ENCODE results near the gene USP40.

The USP40 gene

DNA sequence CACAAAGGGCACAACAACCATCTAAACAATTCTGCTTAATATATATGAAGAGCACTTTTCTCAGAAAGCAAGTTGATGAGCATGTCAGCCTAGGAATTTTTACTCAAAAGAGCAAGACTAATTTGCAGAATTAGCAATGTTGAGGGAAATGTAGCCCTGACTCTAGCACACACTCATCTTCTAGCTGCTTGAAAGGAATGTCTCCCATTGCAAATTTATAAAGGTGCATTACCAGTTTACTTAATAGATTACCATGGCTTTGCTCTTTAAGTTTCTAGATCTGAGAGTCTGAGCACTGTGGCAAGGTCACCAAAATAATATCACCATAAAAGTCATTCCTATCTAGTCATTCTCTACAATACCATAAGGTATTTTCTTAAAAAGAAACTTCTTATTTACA, 40.8 kb downstream of the USP40 start:
- Histone ChIP-seq H3K4me1 (ENCODE audit: low read length) (peaks cover 5% of the 10 kb centered on the region), H3K4me3 (ENCODE audit: low read length) (no peak overlapping the region), H2AFZ (ENCODE audit: low read depth, low read length) (no peak overlapping the region), H3K36me3 (replicated peaks; ENCODE audit: low read depth, low read length) (no peaks in the 10 kb centered on the region), H3K79me2 (ENCODE audit: low read length) (no peaks in the 10 kb centered on the region), H3K9ac (ENCODE audit: low read length) (no peak overlapping the region), H3K27ac (ENCODE audit: low read length) (no peak overlapping the region), H4K20me1 (ENCODE audit: insufficient read depth, low read length) (no peaks in the 10 kb centered on the region), H3K9me3 (ENCODE audit: insufficient read depth, low read length) (no peaks in the 10 kb centered on the region), H3K4me2 (ENCODE audit: low read length) (no peak overlapping the region), H3K27me3 (ENCODE audit: low read depth, low read length) (no peaks in the 10 kb centered on the region)
- TF ChIP-seq EZH2phosphoT487 (IDR thresholded peaks at IDR 0.05; ENCODE audit: low read depth) (no peak), CTCF (IDR thresholded peaks at IDR 0.05; ENCODE audit: low read depth, low read length) (no peak)

GRCh38 chr2:233519787-233520611, 46.6 kb downstream of the USP40 start:
- Histone ChIP-seq H3K9ac (ENCODE audit: low read length) (peak overlapping the region; percentile 45; the same call in 1 of the 2 replicates), H3K27me3 (ENCODE audit: low read depth, low read length) (no peaks in the 10 kb centered on the region), H3K4me1 (ENCODE audit: low read length) (peaks cover 22% of the 10 kb centered on the region), H4K20me1 (ENCODE audit: insufficient read depth, low read length) (no peaks in the 10 kb centered on the region), H3K9me3 (ENCODE audit: insufficient read depth, low read length) (no peaks in the 10 kb centered on the region), H3K4me3 (ENCODE audit: low read length) (peak overlapping the region; percentile 52), H2AFZ (ENCODE audit: low read depth, low read length) (no peak overlapping the region), H3K79me2 (ENCODE audit: low read length) (no peaks in the 10 kb centered on the region), H3K27ac (ENCODE audit: low read length) (peak overlapping the region; percentile 77), H3K4me2 (ENCODE audit: low read length) (peak overlapping the region; percentile 78), H3K36me3 (replicated peaks; ENCODE audit: low read depth, low read length) (no peaks in the 10 kb centered on the region)
- TF ChIP-seq CTCF (IDR thresholded peaks at IDR 0.05; ENCODE audit: low read depth, low read length) (no peak), EZH2phosphoT487 (IDR thresholded peaks at IDR 0.05; ENCODE audit: low read depth) (no peak)

GRCh38 chr2:233513953-233514655, 52.5 kb downstream of the USP40 start:
- Histone ChIP-seq H3K9me3 (ENCODE audit: insufficient read depth, low read length) (no peaks in the 10 kb centered on the region), H2AFZ (ENCODE audit: low read depth, low read length) (no peak overlapping the region), H3K4me2 (ENCODE audit: low read length) (no peak overlapping the region), H4K20me1 (ENCODE audit: insufficient read depth, low read length) (no peaks in the 10 kb centered on the region), H3K9ac (ENCODE audit: low read length) (no peak overlapping the region), H3K27me3 (ENCODE audit: low read depth, low read length) (no peaks in the 10 kb centered on the region), H3K27ac (ENCODE audit: low read length) (no peak overlapping the region), H3K4me1 (ENCODE audit: low read length) (peaks cover 3% of the 10 kb centered on the region), H3K36me3 (replicated peaks; ENCODE audit: low read depth, low read length) (no peaks in the 10 kb centered on the region), H3K79me2 (ENCODE audit: low read length) (no peaks in the 10 kb centered on the region), H3K4me3 (ENCODE audit: low read length) (no peak overlapping the region)
- TF ChIP-seq CTCF (IDR thresholded peaks at IDR 0.05; ENCODE audit: low read depth, low read length), result no peak
- TF ChIP-seq EZH2phosphoT487 (IDR thresholded peaks at IDR 0.05; ENCODE audit: low read depth), result no peak

DNA sequence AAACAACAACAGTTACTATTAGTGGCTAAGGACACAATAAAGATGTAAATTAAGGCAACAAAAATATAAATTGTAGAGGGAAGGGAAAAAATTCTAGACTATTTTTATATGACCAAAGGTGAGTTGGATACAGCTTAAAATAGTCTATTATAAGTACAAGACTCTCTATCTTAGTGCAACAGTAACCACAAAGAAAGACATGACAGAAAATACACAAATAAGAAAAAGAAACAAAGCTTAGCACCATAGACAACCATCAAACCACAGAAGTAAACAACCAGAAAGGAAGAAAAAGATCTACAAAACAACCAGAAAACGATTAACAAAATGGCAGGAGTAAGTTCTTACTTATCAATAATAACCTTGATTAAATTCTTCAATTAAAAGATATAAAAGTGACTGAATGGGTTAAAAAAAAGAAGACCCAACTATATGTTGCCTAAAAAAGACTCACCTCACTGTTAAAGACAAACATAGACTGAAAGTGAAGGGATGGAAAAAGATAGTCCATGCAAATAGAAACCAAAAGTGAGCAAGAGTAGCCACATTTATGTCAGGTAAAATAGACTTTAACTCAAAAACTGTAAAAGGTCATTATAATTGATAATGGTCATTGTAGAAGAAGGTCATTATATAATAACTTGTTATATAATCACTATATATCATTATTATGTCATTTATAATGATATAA, 62.5 kb downstream of the USP40 start:
- Histone ChIP-seq H3K36me3 (replicated peaks; ENCODE audit: low read depth, low read length) (peaks cover 5% of the 10 kb centered on the region), H2AFZ (ENCODE audit: low read depth, low read length) (no peak overlapping the region), H4K20me1 (ENCODE audit: insufficient read depth, low read length) (no peaks in the 10 kb centered on the region), H3K27ac (ENCODE audit: low read length) (no peak overlapping the region), H3K9me3 (ENCODE audit: insufficient read depth, low read length) (no peaks in the 10 kb centered on the region), H3K79me2 (ENCODE audit: low read length) (no peaks in the 10 kb centered on the region), H3K4me2 (ENCODE audit: low read length) (no peak overlapping the region), H3K4me1 (ENCODE audit: low read length) (no peaks in the 10 kb centered on the region), H3K27me3 (ENCODE audit: low read depth, low read length) (no peaks in the 10 kb centered on the region), H3K4me3 (ENCODE audit: low read length) (no peak overlapping the region), H3K9ac (ENCODE audit: low read length) (no peak overlapping the region)
- TF ChIP-seq CTCF (IDR thresholded peaks at IDR 0.05; ENCODE audit: low read depth, low read length) (no peak), EZH2phosphoT487 (IDR thresholded peaks at IDR 0.05; ENCODE audit: low read depth) (no peak)

Measured in OCI-LY3 (cell line).